Stimulated activated CD4-positive, alpha-beta T cell treated with anti-CD3 and anti-CD28 coated beads, Interleukin-15, amount 100 ng/mL, for 1 hour (primary cell): Measurements from ENCODE around the gene ARMH3.
"Not testable (repeated sequence)": the region's sequence is repeated elsewhere in the genome, so short reads cannot be mapped to it uniquely, and the experiment has no call there.

ENCODE experiments used
- DNase-seq, 2 donors: peaks; one replicate each; pipeline ENCODE4 v3.0.0-alpha.2; 2020; ENCODE audit warnings: low read depth in 1 of 2, low spot score in 1 of 2

ARMH3 gene

GRCh38 chr10:101993651-101994200 is 62.2 kb downstream of the ARMH3 start:
- no peak for DNase-seq

GRCh38 chr10:101993221-101993620 is 62.8 kb downstream of the ARMH3 start:
- no peak for DNase-seq

- no peak for DNase-seq
Observed at GRCh38 chr10:101987136-101987535, 68.8 kb downstream of the ARMH3 start.

- no peak for DNase-seq
Observed at GRCh38 chr10:101986624-101986971, 69.4 kb downstream of the ARMH3 start.

GRCh38 chr10:101980677-101981076 is 75.3 kb downstream of the ARMH3 start:
- DNase-seq = not testable (repeated sequence)

- no peak for DNase-seq
Observed at GRCh38 chr10:101974091-101974971, 81.6 kb downstream of the ARMH3 start.

- DNase-seq = no peak
Observed at GRCh38 chr10:101972761-101973160, 83.2 kb downstream of the ARMH3 start.

- DNase-seq = no peak
Observed at GRCh38 chr10:101969412-101969922, 86.5 kb downstream of the ARMH3 start.

- DNase-seq = no peak
Observed at GRCh38 chr10:101968940-101969321, 87.0 kb downstream of the ARMH3 start.

GRCh38 chr10:101968286-101968939 is 87.6 kb downstream of the ARMH3 start:
- DNase-seq = no peak

GRCh38 chr10:101967713-101968112 is 88.3 kb downstream of the ARMH3 start:
- DNase-seq = no peak

GRCh38 chr10:101967119-101967518 is 88.9 kb downstream of the ARMH3 start:
- no peak for DNase-seq

- DNase-seq = no peak
Observed at GRCh38 chr10:101965075-101965765, 90.8 kb downstream of the ARMH3 start.

- no peak for DNase-seq
Observed at GRCh38 chr10:101961591-101962498, 94.1 kb downstream of the ARMH3 start.

- DNase-seq = no peak
Observed at GRCh38 chr10:101960879-101961395, 95.0 kb downstream of the ARMH3 start.

- no peak for DNase-seq
Observed at GRCh38 chr10:101959346-101959916, 96.5 kb downstream of the ARMH3 start.

GRCh38 chr10:101958691-101959090 is 97.3 kb downstream of the ARMH3 start:
- DNase-seq = no peak

GRCh38 chr10:101956898-101957297 is 99.1 kb downstream of the ARMH3 start:
- DNase-seq = no peak

- no peak for DNase-seq
Observed at GRCh38 chr10:101956117-101956516, 99.9 kb downstream of the ARMH3 start.

- DNase-seq = no peak
Observed at GRCh38 chr10:101952191-101952590, 103.8 kb downstream of the ARMH3 start.
